H1 (cell line): ENCODE measurements around the gene SSTR5. TPM values are rescaled to one million over a fixed set of nuclear protein-coding genes. Genes with fewer than 3 reads are reported as not detected.

Experiments used
- CTCF ChIA-PET: fragments of 300-600 bp; sonication (Branson Sonifier 250); formaldehyde crosslinking; loops from one replicate; lab custom pipeline; 2021; ENCODE audit not compliant: partially characterized antibody; lab: Charles Lee
- POLR2A ChIA-PET: fragments of 300-600 bp; sonication (Branson Sonifier 250); formaldehyde crosslinking; loops from one replicate; lab custom pipeline; 2021; ENCODE audit warnings: inconsistent platforms; ENCODE audit not compliant: partially characterized antibody; lab: Charles Lee
- DNase-seq, 2 experiments: peaks; one replicate each; pipeline versions ENCODE4 v3.0.0 to v3.0.0-alpha.2; 2010 to 2022; ENCODE audit warnings: low spot score in 2 of 2, low read depth in 1 of 2, mixed read lengths in 1 of 2
- FAIRE-seq: peaks from 2 replicates; lab custom pipeline; 2011; peaks lifted over from hg19 to GRCh38; lab: Jason Lieb, UNC
- H2AFZ ChIP-seq: 2 replicates; pipeline ENCODE4 v1.8.1; 2012; ENCODE audit warnings: low read length, inconsistent platforms
- H2AK5ac ChIP-seq: 2 replicates; pipeline ENCODE4 v1.6.1; 2013; ENCODE audit warnings: low read depth, low read length
- H2BK120ac ChIP-seq: replicated peaks from 2 replicates; pipeline ENCODE3; 2013; ENCODE audit warnings: low read depth, low read length, inconsistent platforms
- H2BK12ac ChIP-seq: 2 replicates; pipeline ENCODE4 v1.6.1; 2013; ENCODE audit warnings: low read depth, low read length
- H2BK15ac ChIP-seq: 2 replicates; pipeline ENCODE4 v1.6.1; 2013; ENCODE audit warnings: low read length
- H2BK20ac ChIP-seq: 2 replicates; pipeline ENCODE4 v1.6.1; 2013; ENCODE audit warnings: low read length
- H2BK5ac ChIP-seq: 2 replicates; pipeline ENCODE4 v1.6.1; 2013; ENCODE audit warnings: low read depth, low read length
- H3K14ac ChIP-seq: 2 replicates; pipeline ENCODE4 v1.6.1; 2013; ENCODE audit warnings: inconsistent platforms; ENCODE audit not compliant: insufficient read length
- H3K18ac ChIP-seq: 2 replicates; pipeline ENCODE4 v1.6.1; 2013; ENCODE audit warnings: low read length; ENCODE audit errors: extremely low read depth
- H3K23ac ChIP-seq: 2 replicates; pipeline ENCODE4 v1.6.1; 2013; ENCODE audit warnings: inconsistent platforms; ENCODE audit not compliant: insufficient read length
- H3K23me2 ChIP-seq: 2 replicates; pipeline ENCODE4 v1.6.1; 2013; ENCODE audit warnings: low read depth, low read length
- H3K27ac ChIP-seq: 2 replicates; pipeline ENCODE4 v1.6.1; 2011; ENCODE audit warnings: low read depth, low read length, inconsistent platforms
- H3K27me3 ChIP-seq, 4 experiments: replicated peaks in 1 of 4; 1 replicate in 1 of 4; 2 replicates in 3 of 4; pipeline versions ENCODE4 v1.6.1 to v1.8.1; 2011 to 2013; ENCODE audit warnings: low read length in 3 of 4, mild to moderate bottlenecking in 3 of 4, inconsistent platforms in 2 of 4, mixed read lengths in 2 of 4, moderate library complexity in 1 of 4; ENCODE audit not compliant: control insufficient read depth in 3 of 4, insufficient read depth in 3 of 4; ENCODE audit errors: extremely low read depth in 1 of 4
- H3K36me3 ChIP-seq, 4 experiments: 2 replicates each; pipeline versions ENCODE4 v1.6.1 to v1.8.1; 2011 to 2013; ENCODE audit warnings: mild to moderate bottlenecking in 4 of 4, low read length in 3 of 4, moderate library complexity in 2 of 4, control low read depth in 1 of 4, inconsistent platforms in 1 of 4; ENCODE audit not compliant: insufficient read depth in 4 of 4, control insufficient read depth in 2 of 4
- H3K4ac ChIP-seq: replicated peaks from 2 replicates; pipeline ENCODE3; 2013; ENCODE audit warnings: low read length, low read depth, mixed read lengths, inconsistent platforms; ENCODE audit not compliant: insufficient read length
- H3K4me1 ChIP-seq, 4 experiments: replicated peaks in 1 of 4; 1 replicate in 1 of 4; 2 replicates in 3 of 4; pipeline versions ENCODE4 v1.6.1 to v1.8.1; 2011 to 2013; ENCODE audit warnings: low read length in 3 of 4, inconsistent platforms in 2 of 4, mixed read lengths in 1 of 4; ENCODE audit not compliant: insufficient read depth in 4 of 4, control insufficient read depth in 3 of 4
- H3K4me2 ChIP-seq, 2 experiments: 2 replicates each; pipeline versions ENCODE4 v1.6.1 to v1.8.1; 2011 to 2013; ENCODE audit warnings: low read depth in 2 of 2, low read length in 2 of 2, control low read depth in 1 of 2, inconsistent platforms in 1 of 2, mild to moderate bottlenecking in 1 of 2; ENCODE audit not compliant: insufficient read depth in 1 of 2
- H3K4me3 ChIP-seq, 4 experiments: fragments of 200-600, 300-600 bp in 1 of 4; sonication (generic), shearing (Covaris generic), sonication (Bioruptor Twin) in 1 of 4; 2 replicates each; pipeline versions ENCODE4 v1.5.1 to v1.8.1; 2011 to 2016; ENCODE audit warnings: low read length in 4 of 4, low read depth in 3 of 4, control low read depth in 2 of 4, inconsistent platforms in 2 of 4, mild to moderate bottlenecking in 2 of 4, mixed read lengths in 1 of 4, moderate library complexity in 1 of 4; ENCODE audit not compliant: insufficient read depth in 2 of 4; ENCODE audit errors: extremely low read depth in 1 of 4
- H3K56ac ChIP-seq: replicated peaks from 2 replicates; pipeline ENCODE3; 2013; ENCODE audit warnings: low read depth, mild to moderate bottlenecking, mixed read lengths, low read length, inconsistent platforms; ENCODE audit not compliant: insufficient read length
- H3K79me1 ChIP-seq: 2 replicates; pipeline ENCODE4 v1.6.1; 2013; ENCODE audit warnings: low read depth, low read length, control low read depth
- H3K79me2 ChIP-seq, 2 experiments: 2 replicates each; pipeline versions ENCODE4 v1.6.1 to v1.8.1; 2012 to 2013; ENCODE audit warnings: low read length in 2 of 2, mild to moderate bottlenecking in 2 of 2, inconsistent platforms in 1 of 2; ENCODE audit not compliant: insufficient read depth in 2 of 2, control insufficient read depth in 1 of 2
- H3K9ac ChIP-seq, 4 experiments: replicated peaks in 1 of 4; 1 replicate in 1 of 4; 2 replicates in 3 of 4; pipeline versions ENCODE4 v1.6.1 to v1.8.1; 2011 to 2013; ENCODE audit warnings: low read depth in 3 of 4, low read length in 3 of 4, control low read depth in 2 of 4, mild to moderate bottlenecking in 2 of 4, moderate library complexity in 2 of 4, inconsistent platforms in 1 of 4; ENCODE audit errors: extremely low read depth in 1 of 4
- H3K9me3 ChIP-seq, 2 experiments: 2 replicates each; pipeline versions ENCODE4 v1.6.1 to v1.8.1; 2012 to 2013; ENCODE audit warnings: mild to moderate bottlenecking in 2 of 2, moderate library complexity in 2 of 2, control low read depth in 1 of 2, inconsistent platforms in 1 of 2, low read depth in 1 of 2, low read length in 1 of 2, mixed read lengths in 1 of 2; ENCODE audit not compliant: insufficient read depth in 2 of 2
- H4K20me1 ChIP-seq, 2 experiments: replicated peaks in 1 of 2; 2 replicates each; pipeline versions ENCODE3 to v1.8.1; 2011 to 2013; ENCODE audit warnings: inconsistent platforms in 2 of 2, low read length in 2 of 2, mild to moderate bottlenecking in 1 of 2; ENCODE audit not compliant: insufficient read depth in 2 of 2, control insufficient read depth in 1 of 2
- H4K5ac ChIP-seq: 2 replicates; pipeline ENCODE4 v1.6.1; 2013; ENCODE audit warnings: low read length, low read depth, mixed read lengths, inconsistent platforms; ENCODE audit not compliant: insufficient read length
- H4K8ac ChIP-seq: 2 replicates; pipeline ENCODE4 v1.8.0; 2013; ENCODE audit warnings: mild to moderate bottlenecking, moderate library complexity, low read length, inconsistent platforms; ENCODE audit not compliant: insufficient read depth; ENCODE audit errors: extremely low read depth
- H4K91ac ChIP-seq: replicated peaks from 2 replicates; pipeline ENCODE3; 2013; ENCODE audit warnings: low read length, mixed read lengths, inconsistent platforms; ENCODE audit not compliant: insufficient read length
- EP300 ChIP-seq, 2 experiments: IDR thresholded peaks; 1 replicate in 1 of 2; 2 replicates in 1 of 2; pipeline ENCODE4 v1.6.1; 2011 to 2012; ENCODE audit warnings: low read depth in 2 of 2, low read length in 2 of 2, mild to moderate bottlenecking in 2 of 2, borderline replicate concordance in 1 of 2, inconsistent platforms in 1 of 2, moderate library complexity in 1 of 2
- FOSL1 ChIP-seq: IDR thresholded peaks from 2 replicates; pipeline ENCODE4 v1.6.1; 2011; ENCODE audit warnings: mild to moderate bottlenecking, low read depth, low read length, moderate library complexity; ENCODE audit not compliant: insufficient read depth
- GABPA ChIP-seq: IDR thresholded peaks from 2 replicates; pipeline ENCODE4 v1.6.1; 2011; ENCODE audit warnings: mild to moderate bottlenecking, low read length, moderate library complexity, borderline replicate concordance; ENCODE audit not compliant: insufficient read depth
- RBBP5 ChIP-seq: IDR thresholded peaks from 2 replicates; pipeline ENCODE4 v1.7.1; 2012; ENCODE audit warnings: low read depth, mild to moderate bottlenecking, inconsistent platforms, low read length, moderate library complexity, borderline replicate concordance
- RNF2 ChIP-seq: fragments of 200-900, 300-1000 bp; sonication (generic); IDR thresholded peaks from 2 replicates; pipeline ENCODE4 v1.7.1; 2016; ENCODE audit warnings: borderline replicate concordance, low read depth, mild to moderate bottlenecking, antibody characterized with exemption, low read length; ENCODE audit not compliant: poor library complexity, severe bottlenecking; ENCODE audit errors: missing control alignments
- SIX5 ChIP-seq: IDR thresholded peaks from 2 replicates; pipeline ENCODE4 v1.6.1; 2011; ENCODE audit warnings: mild to moderate bottlenecking, low read depth, low read length
- TAF1 ChIP-seq: IDR thresholded peaks from 2 replicates; pipeline ENCODE4 v1.6.1; 2011; ENCODE audit warnings: mild to moderate bottlenecking, low read depth, low read length
- TCF12 ChIP-seq: IDR thresholded peaks from 2 replicates; pipeline ENCODE4 v1.6.1; 2011; ENCODE audit warnings: low read depth, mild to moderate bottlenecking, low read length
- WGBS, 2 experiments: shearing (Covaris generic) in 1 of 2; methylation state at CpG; one replicate each; pipeline versions ENCODE4 v1.1.6 to v1.1.7; 2013 to 2015; ENCODE audit warnings: low lambda C conversion rate in 2 of 2, mixed read lengths in 2 of 2, inconsistent platforms in 1 of 2, low coverage in 1 of 2, missing lambda C conversion rate in 1 of 2; ENCODE audit not compliant: insufficient replicate concordance in 2 of 2, insufficient coverage in 1 of 2, insufficient read length in 1 of 2; ENCODE audit errors: extremely low coverage in 1 of 2, missing lambda C conversion rate in 1 of 2; 5-methylcytosine and 5-hydroxymethylcytosine counted together
- polyA plus RNA-seq, 7 experiments: library from polyadenylated mRNA; depleted of rRNA in 3 of 7; stranded (reverse) in 5 of 7; unstranded in 2 of 7; fragments of >200 nt in 5 of 7; fragments of 200-250 nt in 2 of 7; gene quantifications; 1 replicate in 5 of 7; 2 replicates in 1 of 7; 4 replicates in 1 of 7; pipeline versions ENCODE4 v1.2.1 to v1.2.3, GENCODE V29; 2011 to 2013; ENCODE audit warnings: missing spikeins in 2 of 7, mixed read lengths in 2 of 7
- total RNA-seq: library from RNA; stranded (reverse); fragmentation: NEBNext Ultra II Directional; extraction: Animal tissue kit (Norgen Biotek cat#: 25700); gene quantifications from 2 replicates; pipeline ENCODE4 v1.2.1, GENCODE V29; 2021

SSTR5 gene
- total and polyA plus RNA-seq, 2 of the 8 experiments (the other 6 are each of a cell fraction or from before 2014, with no cell fraction given), result 0.56 to 0.60 TPM

- H3K9ac ChIP-seq, result no peak overlapping the region
- H3K27ac ChIP-seq, result no peak overlapping the region
- no peak overlapping the region for H2AK5ac ChIP-seq
- no peak overlapping the region for H2BK12ac ChIP-seq
- H3K18ac ChIP-seq, result no peak overlapping the region
- H3K27me3 ChIP-seq, result no peaks in the 10 kb centered on the region
- H4K8ac ChIP-seq, result no peak overlapping the region
- H3K9me3 ChIP-seq, result peaks cover 4 to 8% of the 10 kb centered on the region in 2 experiments; a peak in 3 of 4 replicates
- H2BK5ac ChIP-seq, result no peak overlapping the region
- H3K56ac ChIP-seq, result no peak overlapping the region
- no peak overlapping the region for H3K4me3 ChIP-seq
- H3K4me1 ChIP-seq, result no peaks in the 10 kb centered on the region; a peak in 1 of 7 replicates
- POLR2A ChIA-PET, result no interaction called here
- peaks cover 0 to 5% of the 10 kb centered on the region in 2 experiments for H4K20me1 ChIP-seq
- H2BK120ac ChIP-seq, result no peak overlapping the region
- no peak overlapping the region for H2BK20ac ChIP-seq
- no peak overlapping the region for H3K4ac ChIP-seq
- no peak overlapping the region for H3K23ac ChIP-seq
- no peak overlapping the region for H3K14ac ChIP-seq
- no peak overlapping the region for H2BK15ac ChIP-seq
- FAIRE-seq, result no peak
- H3K79me2 ChIP-seq, result no peaks in the 10 kb centered on the region
- no peak for DNase-seq
- no peak overlapping the region for H4K5ac ChIP-seq
- 92% methylated on average over 15 of the region's 15 CpGs; no CpG with 5 or more reads in 1 of the 2 experiments for WGBS, 2 experiments
- H3K23me2 ChIP-seq, result peaks cover 8% of the 10 kb centered on the region; the same call in 1 of the 2 replicates
- CTCF ChIA-PET, result interaction anchor here (1.1 to 1.3 kb wide), 2 partner anchors 29 to 241 kb away, joined by 3 read pairs; no protein-coding TSS in a partner anchor
- H3K36me3 ChIP-seq, result no peaks in the 10 kb centered on the region
- H3K4me2 ChIP-seq, result no peak overlapping the region
- H2AFZ ChIP-seq, result no peak overlapping the region
- H4K91ac ChIP-seq, result no peak overlapping the region
- TF ChIP-seq EP300 (IDR thresholded peaks at IDR 0.05; ENCODE audit: borderline replicate concordance in 1 of 2, low read depth in 2 of 2, low read length in 2 of 2) (no peak), FOSL1 (no peak), TCF12 (no peak), SIX5 (no peak), GABPA (no peak), TAF1 (no peak), RNF2 (no peak), RBBP5 (no peak)
- H3K79me1 ChIP-seq, result no peaks in the 10 kb centered on the region
These were observed 44.5 kb upstream of the SSTR5 start for GRCh38 chr16:1028056-1028455.
